Measurements from ENCODE around the gene CCDC51. TPM values are rescaled to one million over a fixed set of nuclear protein-coding genes. Genes with fewer than 3 reads are reported as not detected.

Gene CCDC51
- total and polyA plus RNA-seq, 2 of the 13 experiments (the other 11 are each of a cell fraction or from before 2014, with no cell fraction given) = 18.1 to 29.4 TPM

- TF ChIP-seq ETS1 (CRISPR knock-in tag; IDR thresholded peaks at IDR 0.05) = no peak
- no peak for TF ChIP-seq NR2C2 (CRISPR knock-in tag; IDR thresholded peaks at IDR 0.05; ENCODE audit: borderline replicate concordance)
- TF ChIP-seq POLR2AphosphoS2 (IDR thresholded peaks at IDR 0.05; ENCODE audit: low read depth, low read length) = no peak
- no peak for TF ChIP-seq MAX (IDR thresholded peaks at IDR 0.05)
These were observed 13.5 kb downstream of the CCDC51 start (continued) for GRCh38 chr3:48426401-48426909.

- ChIA-PET CTCF (ENCODE audit: low intra/inter-chr PET ratio, low total read pairs) (interaction anchor here (3.1 kb wide), 1 partner anchor 10 kb away, joined by 14 read pairs; no protein-coding TSS in a partner anchor), POLR2A (interaction anchor here (1.0 to 3.0 kb wide), 4 partner anchors 11 to 22 kb away, joined by 3 to 17 read pairs (median 10); partner anchors contain the start of genes CCDC51 and TMA7)
- peaks cover 80% of the 10 kb centered on the region for H4K20me1 ChIP-seq (ENCODE audit: insufficient read depth, low read length)
- peak overlapping the region in 1 of 3 experiments; percentile 93; a peak in 2 of 6 replicates for H3K4me3 ChIP-seq (replicated peaks in 1 of 3; ENCODE audit: insufficient read depth in 1 of 3, low read depth in 2 of 3, low read length in 3 of 3)
- H3K9me3 ChIP-seq (ENCODE audit: low read length) = no peaks in the 10 kb centered on the region
- no peak for FAIRE-seq
- DNase-seq (ENCODE audit: low spot score) = no peak
- H3K27ac ChIP-seq (ENCODE audit: extremely low read length, insufficient read depth, low read length) = peak overlapping the region; percentile 99
- peaks cover 71% of the 10 kb centered on the region for H3K79me2 ChIP-seq (ENCODE audit: insufficient read depth, low read length)
- in situ Hi-C loops (cut with HindIII; ENCODE audit: extremely low pct_ligation_motif_present, low pct_unique_long_range_greater_than_20kb) = no loop called here
- no TSS peak for BruUV-seq (replicated peaks)
- intact Hi-C loops (cut with micrococcal nuclease; ENCODE audit: unreplicated experiment) = no loop called here
- H3K36me3 ChIP-seq (replicated peaks in 1 of 2; ENCODE audit: control insufficient read depth in 1 of 2, insufficient read depth in 2 of 2, low read length in 2 of 2) = peaks cover 35 to 54% of the 10 kb centered on the region in 2 experiments
- ATAC-seq = no peak
- H2AFZ ChIP-seq (ENCODE audit: low read length) = no peak overlapping the region
- no peaks in the 10 kb centered on the region for H3K27me3 ChIP-seq (ENCODE audit: control insufficient read depth in 1 of 2, insufficient read depth in 2 of 2, low read length in 2 of 2)
- peaks cover 68% of the 10 kb centered on the region for H3K4me1 ChIP-seq (ENCODE audit: insufficient read depth, low read length)
- H3K9ac ChIP-seq (ENCODE audit: insufficient read depth, low read depth, low read length) = peak overlapping the region; percentile 96
- peak overlapping the region; percentile 100 for H3K4me2 ChIP-seq (ENCODE audit: low read depth, low read length)
- WGBS (ENCODE audit: low lambda C conversion rate) = 81% methylated on average over 6 of the region's 13 CpGs
- no peak for TF ChIP-seq ZNF24 (IDR thresholded peaks at IDR 0.05)
- peak; percentile 82 for TF ChIP-seq RBFOX2 (IDR thresholded peaks at IDR 0.05; ENCODE audit: low read depth, low read length)
- TF ChIP-seq ZNF773 (CRISPR knock-in tag; IDR thresholded peaks at IDR 0.05; ENCODE audit: borderline replicate concordance) = no peak
- TF ChIP-seq HNRNPL (IDR thresholded peaks at IDR 0.05; ENCODE audit: low read depth, low read length) = 0 out of 2 replicates have a peak, but pooled peaks have one; percentile 61
- TF ChIP-seq GABPB1 (CRISPR knock-in tag; IDR thresholded peaks at IDR 0.05) = peak; percentile 26; the same call in 1 of the 2 replicates
- 0 out of 2 replicates have a peak, but pooled peaks have one; percentile 58 for TF ChIP-seq TARDBP (CRISPR knock-in tag; IDR thresholded peaks at IDR 0.05)
- peak; percentile 49; the same call in 1 of the 2 replicates for TF ChIP-seq PATZ1 (CRISPR knock-in tag; IDR thresholded peaks at IDR 0.05)
- TF ChIP-seq ISL2 (CRISPR knock-in tag; IDR thresholded peaks at IDR 0.05) = no peak
- TF ChIP-seq ZNF687 (CRISPR knock-in tag; IDR thresholded peaks at IDR 0.05) = peak; percentile 49
These were observed 14.6 kb downstream of the CCDC51 start for GRCh38 chr3:48425281-48425812.

Measured in HepG2 (cell line).